BJ (cell line): ENCODE data around the gene PBX1. TPM values are rescaled to one million over a fixed set of nuclear protein-coding genes. Genes with fewer than 3 reads are reported as not detected.

Experiments used
- CTCF ChIA-PET: fragments of 350-600 bp; formaldehyde crosslinking; extraction: SDS; loops from one replicate; lab custom pipeline; 2021; ENCODE audit warnings: antibody characterized with exemption, inconsistent platforms; lab: Yijun Ruan, JAX
- POLR2A ChIA-PET: fragments of 300-600 bp; sonication (Branson Sonifier 250); formaldehyde crosslinking; extraction: SDS; loops from one replicate; lab custom pipeline; 2021; ENCODE audit warnings: antibody characterized with exemption; lab: Charles Lee
- DNase-seq: peaks from one replicate; pipeline ENCODE4 v3.0.0-alpha.2; 2011; ENCODE audit warnings: low read depth
- H3K27me3 ChIP-seq: 2 replicates; pipeline ENCODE4 v1.6.0; 2011; ENCODE audit warnings: low read length; ENCODE audit not compliant: control insufficient read depth, insufficient read depth
- H3K36me3 ChIP-seq: 2 replicates; pipeline ENCODE4 v1.5.1; 2011; ENCODE audit warnings: low read length; ENCODE audit not compliant: control insufficient read depth, insufficient read depth
- H3K4me3 ChIP-seq: 2 replicates; pipeline ENCODE4 v1.5.1; 2011; ENCODE audit warnings: low read depth, mild to moderate bottlenecking, control low read depth, low read length
- polyA plus RNA-seq: library from polyadenylated mRNA; depleted of rRNA; stranded (reverse); fragments of >200 nt; gene quantifications from 2 replicates; pipeline ENCODE4 v1.2.3, GENCODE V29; 2011
- TF ChIP-seq, protein P1 (sequence below): IDR thresholded peaks from 2 replicates; pipeline ENCODE4 v1.5.1; 2011; ENCODE audit warnings: low read depth, mild to moderate bottlenecking, control low read depth, inconsistent platforms, low read length, moderate library complexity; ENCODE audit not compliant: insufficient read depth

Gene PBX1
- polyA plus RNA-seq, 1 experiment: 46.1 TPM

DNA sequence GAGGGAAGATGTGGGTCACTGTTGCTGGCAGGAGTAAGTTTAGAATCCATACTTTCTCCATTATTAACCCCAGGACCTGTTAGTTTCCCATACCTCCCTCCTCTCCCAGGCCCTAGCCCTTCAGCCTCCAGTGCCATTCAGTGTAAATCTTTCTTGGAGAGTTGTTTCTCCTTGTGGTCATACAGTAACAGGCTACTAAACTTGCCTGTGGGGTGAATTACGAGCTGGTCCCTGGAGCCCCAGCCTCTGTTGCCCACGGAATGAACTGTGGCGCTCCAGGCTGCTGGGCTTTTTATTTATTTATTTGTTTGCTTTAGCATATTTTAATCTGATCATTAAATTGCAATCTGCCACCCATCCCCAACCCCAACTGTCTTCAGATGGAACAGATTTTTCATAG is 305.2 kb downstream of the PBX1 start:
- ChIA-PET CTCF (no interaction called here), POLR2A (no interaction called here)
- H3K36me3 ChIP-seq: no peaks in the 10 kb centered on the region
- no peaks in the 10 kb centered on the region; the same call in 1 of the 2 replicates for H3K27me3 ChIP-seq
- TF ChIP-seq, protein P1, sequence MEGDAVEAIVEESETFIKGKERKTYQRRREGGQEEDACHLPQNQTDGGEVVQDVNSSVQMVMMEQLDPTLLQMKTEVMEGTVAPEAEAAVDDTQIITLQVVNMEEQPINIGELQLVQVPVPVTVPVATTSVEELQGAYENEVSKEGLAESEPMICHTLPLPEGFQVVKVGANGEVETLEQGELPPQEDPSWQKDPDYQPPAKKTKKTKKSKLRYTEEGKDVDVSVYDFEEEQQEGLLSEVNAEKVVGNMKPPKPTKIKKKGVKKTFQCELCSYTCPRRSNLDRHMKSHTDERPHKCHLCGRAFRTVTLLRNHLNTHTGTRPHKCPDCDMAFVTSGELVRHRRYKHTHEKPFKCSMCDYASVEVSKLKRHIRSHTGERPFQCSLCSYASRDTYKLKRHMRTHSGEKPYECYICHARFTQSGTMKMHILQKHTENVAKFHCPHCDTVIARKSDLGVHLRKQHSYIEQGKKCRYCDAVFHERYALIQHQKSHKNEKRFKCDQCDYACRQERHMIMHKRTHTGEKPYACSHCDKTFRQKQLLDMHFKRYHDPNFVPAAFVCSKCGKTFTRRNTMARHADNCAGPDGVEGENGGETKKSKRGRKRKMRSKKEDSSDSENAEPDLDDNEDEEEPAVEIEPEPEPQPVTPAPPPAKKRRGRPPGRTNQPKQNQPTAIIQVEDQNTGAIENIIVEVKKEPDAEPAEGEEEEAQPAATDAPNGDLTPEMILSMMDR: no peak
- H3K4me3 ChIP-seq: no peak overlapping the region
- DNase-seq: no peak

- ChIA-PET POLR2A (no interaction called here), CTCF (interaction anchor here (1.2 kb wide), 1 partner anchor 9 kb away, joined by 3 read pairs; no protein-coding TSS in a partner anchor)
- no peak overlapping the region for H3K4me3 ChIP-seq
- no peaks in the 10 kb centered on the region; the same call in 1 of the 2 replicates for H3K27me3 ChIP-seq
- no peaks in the 10 kb centered on the region for H3K36me3 ChIP-seq
- DNase-seq: no peak
- TF ChIP-seq, protein P1: no peak
These were observed 306.4 kb downstream of the PBX1 start for GRCh38 chr1:164865385-164865784.

GRCh38 chr1:164867590-164867989 is 308.6 kb downstream of the PBX1 start:
- no peaks in the 10 kb centered on the region for H3K36me3 ChIP-seq
- no peak for DNase-seq
- POLR2A ChIA-PET: no interaction called here
- TF ChIP-seq, protein P1: no peak
- CTCF ChIA-PET: interaction anchor here (1.3 kb wide), 1 partner anchor 26 kb away, joined by 3 read pairs; no protein-coding TSS in a partner anchor
- no peak overlapping the region for H3K4me3 ChIP-seq
- no peaks in the 10 kb centered on the region; the same call in 1 of the 2 replicates for H3K27me3 ChIP-seq

DNA sequence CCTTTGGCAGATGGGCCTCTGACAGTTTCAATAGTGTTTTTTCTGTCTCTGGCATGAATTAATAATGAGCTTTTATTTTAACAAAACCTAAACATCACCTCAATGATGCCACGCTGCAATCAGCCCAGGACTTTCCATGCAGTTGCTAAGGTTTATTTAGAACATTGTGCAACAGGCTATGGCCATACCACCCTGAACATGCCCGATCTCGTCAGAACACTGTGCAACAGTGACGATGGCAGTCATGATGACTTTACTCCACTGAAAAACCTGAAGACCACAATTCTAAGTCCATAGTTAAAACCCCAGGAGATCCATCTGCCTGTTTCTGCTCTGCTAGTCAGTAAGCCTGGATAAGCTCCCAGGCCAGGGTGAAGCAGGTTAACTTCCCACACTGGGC is 310.0 kb downstream of the PBX1 start:
- CTCF ChIA-PET: interaction anchor here (1.3 to 1.7 kb wide), 2 partner anchors 9 to 25 kb away, joined by 3 to 5 read pairs; no protein-coding TSS in a partner anchor
- no peaks in the 10 kb centered on the region for H3K36me3 ChIP-seq
- TF ChIP-seq, protein P1: no peak
- POLR2A ChIA-PET: no interaction called here
- H3K27me3 ChIP-seq: no peaks in the 10 kb centered on the region; the same call in 1 of the 2 replicates
- DNase-seq: no peak
- no peak overlapping the region for H3K4me3 ChIP-seq

DNA sequence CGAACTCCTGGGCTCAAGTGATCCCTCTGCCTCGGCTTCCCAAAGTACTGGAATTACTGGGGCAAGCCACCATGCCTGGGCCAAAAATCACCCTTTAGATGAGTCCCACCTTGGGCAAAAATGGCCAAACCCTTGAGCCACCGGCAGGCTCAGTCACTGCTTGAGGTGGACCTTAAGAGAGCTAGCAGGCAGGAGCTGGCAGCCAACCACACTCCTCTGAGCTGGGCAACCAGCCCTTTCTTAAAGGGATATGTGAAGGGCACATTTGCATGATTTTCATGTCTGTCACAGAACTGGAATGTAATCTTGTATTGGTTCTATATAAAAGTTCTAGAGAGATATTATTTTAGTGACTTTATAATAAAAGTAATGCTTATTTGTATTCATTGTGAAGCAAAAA is 316.5 kb downstream of the PBX1 start:
- no peak for DNase-seq
- TF ChIP-seq, protein P1: no peak
- Histone ChIP-seq H3K36me3 (no peaks in the 10 kb centered on the region), H3K4me3 (no peak overlapping the region), H3K27me3 (no peaks in the 10 kb centered on the region)
- CTCF ChIA-PET: interaction anchor here (1.8 kb wide), 1 partner anchor 12 kb away, joined by 3 read pairs; no protein-coding TSS in a partner anchor
- POLR2A ChIA-PET: no interaction called here
